DMS114 treated with DMSO at 0.1 percent for 48 hours (cell line): ENCODE data around the gene SPINK6.

Experiments used
- DNase-seq: peaks from one replicate; lab custom pipeline; 2025; ENCODE audit not compliant: unreplicated experiment; lab: John Stamatoyannopoulos, UW

SPINK6 gene

GRCh38 chr5:148221508-148221907 is 18.7 kb downstream of the SPINK6 start:
- DNase-seq: no peak

- no peak for DNase-seq
Measured at GRCh38 chr5:148224117-148224742, 21.4 kb downstream of the SPINK6 start.

- DNase-seq: no peak
Measured at GRCh38 chr5:148228392-148228984, 25.6 kb downstream of the SPINK6 start.

GRCh38 chr5:148229840-148230239 is 27.0 kb downstream of the SPINK6 start:
- DNase-seq: no peak

- DNase-seq: no peak
Measured at GRCh38 chr5:148230240-148230639, 27.4 kb downstream of the SPINK6 start.

GRCh38 chr5:148237785-148238417 is 35.1 kb downstream of the SPINK6 start:
- no peak for DNase-seq

GRCh38 chr5:148238418-148238794 is 35.6 kb downstream of the SPINK6 start, which contains the start of gene MARCOL:
TSS of gene MARCOL (plus strand) at chr5:148238525. CDS start at chr5:148238598, 73 bp downstream.
- no peak for DNase-seq

- DNase-seq: no peak
Measured at GRCh38 chr5:148248894-148249293, 46.1 kb downstream of the SPINK6 start.

GRCh38 chr5:148255456-148255855 is 52.6 kb downstream of the SPINK6 start:
- no peak for DNase-seq

- no peak for DNase-seq
Measured at GRCh38 chr5:148259288-148259687, 56.4 kb downstream of the SPINK6 start.

GRCh38 chr5:148261221-148261620 is 58.4 kb downstream of the SPINK6 start:
- DNase-seq: no peak
